Measurements from ENCODE around the gene CKS2.
A peak's percentile ranks its signal among the peaks of the same experiment; 100 is the strongest.
"Not testable (repeated sequence)": the region's sequence is repeated elsewhere in the genome, so short reads cannot be mapped to it uniquely, and the experiment has no call there.

CKS2 gene

GRCh38 chr9:89291741-89292140, 19.3 kb upstream of the CKS2 start:
- Histone ChIP-seq H3K9me3 (ENCODE audit: low read length) (no peaks in the 10 kb centered on the region), H3K4me1 (ENCODE audit: insufficient read depth, low read length) (no peaks in the 10 kb centered on the region), H3K4me3 (ENCODE audit: low read depth in 1 of 2, low read length in 2 of 2) (no peak overlapping the region), H3K9ac (ENCODE audit: low read length) (no peak overlapping the region), H3K36me3 (ENCODE audit: insufficient read depth, low read length) (no peaks in the 10 kb centered on the region), H3K27me3 (ENCODE audit: control insufficient read depth in 1 of 2, insufficient read depth in 2 of 2, low read length in 2 of 2) (no peaks in the 10 kb centered on the region), H3K27ac (ENCODE audit: low read depth, low read length) (no peak overlapping the region)

GRCh38 chr9:89293014-89293413, 18.0 kb upstream of the CKS2 start:
- Histone ChIP-seq H3K9ac (ENCODE audit: low read length) (no peak overlapping the region), H3K4me3 (ENCODE audit: low read depth in 1 of 2, low read length in 2 of 2) (no peak overlapping the region), H3K27ac (ENCODE audit: low read depth, low read length) (no peak overlapping the region), H3K9me3 (ENCODE audit: low read length) (no peaks in the 10 kb centered on the region), H3K27me3 (ENCODE audit: control insufficient read depth in 1 of 2, insufficient read depth in 2 of 2, low read length in 2 of 2) (no peaks in the 10 kb centered on the region), H3K4me1 (ENCODE audit: insufficient read depth, low read length) (no peaks in the 10 kb centered on the region), H3K36me3 (ENCODE audit: insufficient read depth, low read length) (no peaks in the 10 kb centered on the region)

GRCh38 chr9:89295400-89295799, 15.6 kb upstream of the CKS2 start:
- H3K27ac ChIP-seq (ENCODE audit: low read depth, low read length) = no peak overlapping the region
- H3K9me3 ChIP-seq (ENCODE audit: low read length) = no peaks in the 10 kb centered on the region
- H3K4me3 ChIP-seq (ENCODE audit: low read depth in 1 of 2, low read length in 2 of 2) = no peak overlapping the region
- H3K9ac ChIP-seq (ENCODE audit: low read length) = no peak overlapping the region
- H3K4me1 ChIP-seq (ENCODE audit: insufficient read depth, low read length) = no peaks in the 10 kb centered on the region
- H3K36me3 ChIP-seq (ENCODE audit: insufficient read depth, low read length) = no peaks in the 10 kb centered on the region
- H3K27me3 ChIP-seq (ENCODE audit: control insufficient read depth in 1 of 2, insufficient read depth in 2 of 2, low read length in 2 of 2) = no peaks in the 10 kb centered on the region

GRCh38 chr9:89301996-89302395, 9.0 kb upstream of the CKS2 start:
- H3K36me3 ChIP-seq (ENCODE audit: insufficient read depth, low read length); H3K27me3 ChIP-seq (ENCODE audit: control insufficient read depth in 1 of 2, insufficient read depth in 2 of 2, low read length in 2 of 2): not testable (repeated sequence)

GRCh38 chr9:89304020-89304833, 6.8 kb upstream of the CKS2 start:
- Histone ChIP-seq H3K4me1 (ENCODE audit: insufficient read depth, low read length) (peaks cover under 1% of the 10 kb centered on the region), H3K27me3 (ENCODE audit: control insufficient read depth in 1 of 2, insufficient read depth in 2 of 2, low read length in 2 of 2) (no peaks in the 10 kb centered on the region), H3K9me3 (ENCODE audit: low read length) (no peaks in the 10 kb centered on the region), H3K9ac (ENCODE audit: low read length) (no peak overlapping the region), H3K36me3 (ENCODE audit: insufficient read depth, low read length) (peaks cover 5% of the 10 kb centered on the region), H3K4me3 (ENCODE audit: low read depth in 1 of 2, low read length in 2 of 2) (no peak overlapping the region), H3K27ac (ENCODE audit: low read depth, low read length) (no peak overlapping the region)

More at GRCh38 chr9:89301996-89302395, 9.0 kb upstream of the CKS2 start:
- H3K4me1 ChIP-seq (ENCODE audit: insufficient read depth, low read length); H3K27ac ChIP-seq (ENCODE audit: low read depth, low read length); H3K9ac ChIP-seq (ENCODE audit: low read length); H3K4me3 ChIP-seq (ENCODE audit: low read depth in 1 of 2, low read length in 2 of 2); H3K9me3 ChIP-seq (ENCODE audit: low read length): not testable (repeated sequence)

- H3K9ac ChIP-seq (ENCODE audit: low read length) = no peak overlapping the region
- peaks cover 5% of the 10 kb centered on the region for H3K36me3 ChIP-seq (ENCODE audit: insufficient read depth, low read length)
- no peak overlapping the region for H3K4me3 ChIP-seq (ENCODE audit: low read depth in 1 of 2, low read length in 2 of 2)
- peaks cover 6% of the 10 kb centered on the region for H3K4me1 ChIP-seq (ENCODE audit: insufficient read depth, low read length)
- H3K27me3 ChIP-seq (ENCODE audit: control insufficient read depth in 1 of 2, insufficient read depth in 2 of 2, low read length in 2 of 2) = no peaks in the 10 kb centered on the region
- H3K9me3 ChIP-seq (ENCODE audit: low read length) = no peaks in the 10 kb centered on the region
- H3K27ac ChIP-seq (ENCODE audit: low read depth, low read length) = no peak overlapping the region
Measured at GRCh38 chr9:89304834-89305188, 6.2 kb upstream of the CKS2 start.

- Histone ChIP-seq H3K4me1 (ENCODE audit: insufficient read depth, low read length) (peaks cover 8% of the 10 kb centered on the region), H3K36me3 (ENCODE audit: insufficient read depth, low read length) (peaks cover 5% of the 10 kb centered on the region), H3K27me3 (ENCODE audit: control insufficient read depth in 1 of 2, insufficient read depth in 2 of 2, low read length in 2 of 2) (no peaks in the 10 kb centered on the region), H3K27ac (ENCODE audit: low read depth, low read length) (no peak overlapping the region), H3K9me3 (ENCODE audit: low read length) (no peaks in the 10 kb centered on the region), H3K9ac (ENCODE audit: low read length) (no peak overlapping the region), H3K4me3 (ENCODE audit: low read depth in 1 of 2, low read length in 2 of 2) (no peak overlapping the region)
Measured at GRCh38 chr9:89305868-89306267, 5.1 kb upstream of the CKS2 start.

GRCh38 chr9:89309166-89309565, 1.8 kb upstream of the CKS2 start:
- H3K27me3 ChIP-seq (ENCODE audit: control insufficient read depth in 1 of 2, insufficient read depth in 2 of 2, low read length in 2 of 2) = no peaks in the 10 kb centered on the region
- no peak overlapping the region for H3K9ac ChIP-seq (ENCODE audit: low read length)
- H3K36me3 ChIP-seq (ENCODE audit: insufficient read depth, low read length) = peaks cover 5% of the 10 kb centered on the region
- H3K9me3 ChIP-seq (ENCODE audit: low read length) = no peaks in the 10 kb centered on the region
- no peak overlapping the region for H3K27ac ChIP-seq (ENCODE audit: low read depth, low read length)
- H3K4me1 ChIP-seq (ENCODE audit: insufficient read depth, low read length) = peaks cover 18% of the 10 kb centered on the region
- H3K4me3 ChIP-seq (ENCODE audit: low read depth in 1 of 2, low read length in 2 of 2) = no peak overlapping the region

- Histone ChIP-seq H3K9ac (ENCODE audit: low read length) (peak overlapping the region; percentile 92), H3K27me3 (ENCODE audit: control insufficient read depth in 1 of 2, insufficient read depth in 2 of 2, low read length in 2 of 2) (no peaks in the 10 kb centered on the region), H3K27ac (ENCODE audit: low read depth, low read length) (peak overlapping the region; percentile 92), H3K4me3 (ENCODE audit: low read depth in 1 of 2, low read length in 2 of 2) (peak overlapping the region; percentile 77 to 94), H3K9me3 (ENCODE audit: low read length) (no peaks in the 10 kb centered on the region), H3K36me3 (ENCODE audit: insufficient read depth, low read length) (peaks cover 5% of the 10 kb centered on the region), H3K4me1 (ENCODE audit: insufficient read depth, low read length) (peaks cover 18% of the 10 kb centered on the region)
Measured at GRCh38 chr9:89309608-89310474, 1.2 kb upstream of the CKS2 start.

- Histone ChIP-seq H3K4me1 (ENCODE audit: insufficient read depth, low read length) (peaks cover 18% of the 10 kb centered on the region), H3K9ac (ENCODE audit: low read length) (no peak overlapping the region), H3K27ac (ENCODE audit: low read depth, low read length) (no peak overlapping the region), H3K4me3 (ENCODE audit: low read depth in 1 of 2, low read length in 2 of 2) (peak overlapping the region; percentile 45 to 77), H3K27me3 (ENCODE audit: control insufficient read depth in 1 of 2, insufficient read depth in 2 of 2, low read length in 2 of 2) (no peaks in the 10 kb centered on the region), H3K36me3 (ENCODE audit: insufficient read depth, low read length) (peaks cover 4% of the 10 kb centered on the region), H3K9me3 (ENCODE audit: low read length) (no peaks in the 10 kb centered on the region)
Measured at GRCh38 chr9:89311346-89312221, 589 bp downstream of the CKS2 start.

GRCh38 chr9:89312222-89312571, 1.2 kb downstream of the CKS2 start:
- H3K9ac ChIP-seq (ENCODE audit: low read length) = no peak overlapping the region

More at GRCh38 chr9:89312222-89312571, 1.2 kb downstream of the CKS2 start:
- Histone ChIP-seq H3K9me3 (ENCODE audit: low read length) (no peaks in the 10 kb centered on the region), H3K27ac (ENCODE audit: low read depth, low read length) (no peak overlapping the region), H3K36me3 (ENCODE audit: insufficient read depth, low read length) (no peaks in the 10 kb centered on the region), H3K4me1 (ENCODE audit: insufficient read depth, low read length) (peaks cover 19% of the 10 kb centered on the region), H3K27me3 (ENCODE audit: control insufficient read depth in 1 of 2, insufficient read depth in 2 of 2, low read length in 2 of 2) (no peaks in the 10 kb centered on the region), H3K4me3 (ENCODE audit: low read depth in 1 of 2, low read length in 2 of 2) (peak overlapping the region in 1 of 2 donors; percentile 77)

Measured in muscle layer of colon (tissue), 2 donors.